A172 (cell line): ENCODE data around the gene ADAMTS20. TPM values are rescaled to one million over a fixed set of nuclear protein-coding genes. Genes with fewer than 3 reads are reported as not detected.
A peak's percentile ranks its signal among the peaks of the same experiment; 100 is the strongest.

Experiments
- DNase-seq: peaks from one replicate; pipeline ENCODE4 v3.0.0-alpha.2; 2015; ENCODE audit warnings: low spot score
- total RNA-seq: library from RNA; depleted of rRNA; stranded (reverse); fragments of >200 nt; shearing (Covaris generic); gene quantifications from 2 replicates; pipeline ENCODE4 v1.2.3, GENCODE V29; 2014; rRNA removed

The ADAMTS20 gene
- total RNA-seq, 1 experiment from 2014 or later: 0.22 TPM

DNA sequence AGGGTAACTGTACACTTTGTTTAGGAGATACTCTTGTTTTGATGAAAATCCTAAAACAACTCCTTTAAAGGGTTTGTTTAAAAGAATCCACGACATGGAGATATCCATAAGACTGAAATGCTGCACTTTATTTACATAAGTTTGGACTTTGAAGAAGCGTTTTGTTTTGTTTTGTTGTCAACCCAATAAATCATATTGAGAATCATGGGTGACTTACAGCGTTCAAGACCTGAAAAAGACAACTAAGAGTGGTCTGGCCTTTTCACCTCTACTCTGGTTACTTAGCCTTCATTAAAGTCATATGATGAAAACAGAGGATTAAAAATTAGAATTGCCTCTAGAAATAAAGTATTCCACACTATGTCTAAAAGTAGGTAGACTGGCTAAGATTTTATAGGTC lies 234.8 kb downstream of the ADAMTS20 start:
- DNase-seq: no peak

GRCh38 chr12:43316520-43316919 lies 235.5 kb downstream of the ADAMTS20 start:
- DNase-seq: no peak

DNA sequence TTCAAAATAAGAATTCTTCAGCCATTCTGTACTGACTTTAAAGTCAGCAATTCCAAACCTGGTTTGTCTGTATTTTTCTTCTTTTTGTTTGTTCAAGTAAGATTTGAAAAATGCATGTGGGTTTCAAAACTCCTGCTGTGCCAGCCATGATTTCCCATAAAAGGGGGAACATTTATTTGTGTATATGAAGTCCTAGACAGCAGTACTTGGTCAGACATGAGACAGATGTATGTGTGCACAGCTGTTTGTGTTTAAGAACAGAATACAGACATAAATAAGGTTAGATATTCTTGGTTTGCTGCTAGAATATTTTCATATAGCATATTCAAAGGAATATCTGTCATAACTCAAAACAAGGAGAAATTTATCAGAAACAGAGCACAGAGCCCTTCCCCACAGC lies 236.0 kb downstream of the ADAMTS20 start:
- no peak for DNase-seq

DNA sequence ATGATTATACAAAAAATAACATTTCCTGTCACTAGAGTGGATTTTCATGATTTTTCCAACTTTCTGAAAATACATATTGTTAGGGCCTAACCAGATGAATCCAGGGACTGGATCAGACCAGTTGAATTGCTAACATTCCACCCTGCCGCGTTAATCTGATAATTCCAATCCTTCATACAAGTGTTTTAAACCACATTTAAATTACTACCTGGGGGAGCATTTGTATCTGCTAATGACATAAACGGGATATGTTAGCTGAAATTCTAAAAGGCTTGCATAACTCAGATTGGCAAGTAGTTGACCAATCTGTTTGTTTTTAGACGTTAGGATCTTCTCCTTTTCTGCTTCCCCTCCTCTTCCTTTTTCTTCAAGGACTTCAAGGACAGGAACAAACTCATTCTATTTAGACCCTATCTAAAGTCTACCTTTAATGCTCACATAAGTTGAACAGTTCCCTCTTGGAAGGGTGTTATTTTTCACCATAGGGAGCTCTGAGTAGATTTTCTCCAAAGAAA lies 239.0 kb downstream of the ADAMTS20 start:
- DNase-seq: no peak

- DNase-seq: no peak
Observed at GRCh38 chr12:43310596-43310995, 241.4 kb downstream of the ADAMTS20 start.

- peak; percentile 17 for DNase-seq
Observed at GRCh38 chr12:43309959-43310358, 242.0 kb downstream of the ADAMTS20 start.

DNA sequence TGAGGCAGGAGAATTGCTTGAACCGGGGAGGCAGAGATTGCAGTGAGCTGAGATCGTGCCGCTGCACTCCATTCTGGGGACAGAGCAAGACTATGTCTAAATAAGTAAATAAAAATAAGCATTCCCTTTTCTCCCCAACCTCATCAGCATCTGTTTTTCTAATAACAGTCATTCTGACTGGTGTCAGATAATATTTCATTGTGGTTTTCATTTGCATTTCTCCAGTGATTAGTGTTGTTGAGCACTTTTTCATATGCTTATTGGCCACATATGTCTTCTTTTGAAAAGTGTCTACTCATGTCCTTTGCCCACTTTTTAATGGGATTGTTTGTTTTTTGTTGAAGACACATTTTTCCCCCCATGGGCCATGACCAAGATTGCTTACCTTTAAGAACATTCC lies 243.2 kb downstream of the ADAMTS20 start:
- no peak for DNase-seq

DNA sequence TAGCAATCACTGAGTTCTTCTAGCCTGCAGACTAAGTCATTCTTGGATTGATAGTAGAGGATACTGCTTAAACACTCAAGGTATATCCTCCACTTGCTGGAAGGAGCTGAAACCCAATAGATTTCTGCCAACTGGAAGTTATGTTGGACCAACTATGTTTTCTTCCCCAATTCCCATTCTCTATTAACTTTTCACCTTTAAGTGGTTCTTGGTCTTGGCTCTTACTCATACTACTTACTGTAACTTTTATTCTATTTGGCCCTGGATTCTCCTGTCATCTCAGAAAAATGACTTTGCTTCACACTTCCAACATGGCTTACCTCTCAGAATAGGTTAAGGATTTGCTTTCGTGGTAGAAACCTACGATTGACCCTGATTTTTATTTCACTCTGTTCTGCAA lies 244.9 kb downstream of the ADAMTS20 start:
- no peak for DNase-seq

- peak; percentile 41 for DNase-seq
Observed at GRCh38 chr12:43306066-43306465, 245.9 kb downstream of the ADAMTS20 start.

GRCh38 chr12:43305065-43305464 lies 246.9 kb downstream of the ADAMTS20 start:
- DNase-seq: no peak

Other genes starting within 250 kb of the ADAMTS20 start
- 17.2 and 24.7 TPM in 2 replicates for gene PUS7L, start 206.6 kb upstream of the ADAMTS20 start, total RNA-seq
- gene IRAK4, start 206.7 kb upstream of the ADAMTS20 start, total RNA-seq: 13.9 and 16.8 TPM in 2 replicates